HG03558 (cell line): ENCODE measurements around the gene GAL.
"Not testable (repeated sequence)": the region's sequence is repeated elsewhere in the genome, so short reads cannot be mapped to it uniquely, and the experiment has no call there.

Experiments used
- ATAC-seq: cut with Tn5 transposase; IDR thresholded peaks from one replicate; pipeline ENCODE4 v1.9.1; 2021; ENCODE audit warnings: moderate number of reproducible peaks; ENCODE audit not compliant: unreplicated experiment; ENCODE audit errors: extremely low read depth

Gene GAL, protein sequence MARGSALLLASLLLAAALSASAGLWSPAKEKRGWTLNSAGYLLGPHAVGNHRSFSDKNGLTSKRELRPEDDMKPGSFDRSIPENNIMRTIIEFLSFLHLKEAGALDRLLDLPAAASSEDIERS

DNA sequence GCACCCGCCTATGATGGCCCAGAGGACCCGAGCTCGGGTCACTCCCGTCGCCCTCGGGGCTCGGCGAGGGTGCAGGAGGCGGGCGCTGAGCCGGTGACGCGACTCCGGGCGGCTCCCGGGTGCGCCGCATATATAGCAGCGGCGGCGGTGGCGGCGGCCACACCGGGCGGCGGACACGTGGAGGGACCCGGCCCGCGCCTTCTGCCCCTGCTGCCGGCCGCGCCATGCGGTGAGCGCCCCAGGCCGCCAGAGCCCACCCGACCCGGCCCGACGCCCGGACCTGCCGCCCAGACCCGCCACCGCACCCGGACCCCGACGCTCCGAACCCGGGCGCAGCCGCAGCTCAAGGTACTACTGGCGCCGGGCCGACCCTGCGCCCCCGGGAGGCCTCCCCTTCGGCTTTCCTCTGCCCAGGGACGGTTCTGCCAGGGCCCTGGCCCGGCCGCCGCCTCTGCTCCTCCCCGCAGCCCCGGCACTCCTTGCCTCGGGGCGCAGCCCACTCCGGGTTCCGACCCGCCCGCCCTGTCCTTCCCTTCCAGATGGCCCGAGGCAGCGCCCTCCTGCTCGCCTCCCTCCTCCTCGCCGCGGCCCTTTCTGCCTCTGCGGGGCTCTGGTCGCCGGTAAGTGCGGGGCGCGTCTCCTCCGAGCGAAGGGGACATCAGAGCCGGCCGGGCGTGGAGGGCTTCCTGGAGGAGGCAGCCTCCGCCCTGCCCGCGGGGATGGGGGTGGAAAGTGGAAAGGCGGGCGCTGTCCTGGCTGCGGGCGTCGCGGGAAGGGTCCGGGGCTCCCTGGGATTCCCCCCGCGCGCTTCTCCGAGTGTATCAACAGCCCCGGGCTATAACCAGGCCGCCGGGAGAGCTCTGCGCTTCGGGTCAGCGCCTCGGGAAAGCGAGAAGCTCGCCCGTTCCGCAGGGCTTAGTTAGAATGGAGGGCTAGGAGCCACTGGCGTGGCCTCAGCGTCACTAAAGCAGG is at the start of gene GAL:
TSS of gene GAL (plus strand) at position 160 of the 972 bp plus-strand sequence. CDS start at position 540, 380 bp downstream.
- no peak for ATAC-seq

DNA sequence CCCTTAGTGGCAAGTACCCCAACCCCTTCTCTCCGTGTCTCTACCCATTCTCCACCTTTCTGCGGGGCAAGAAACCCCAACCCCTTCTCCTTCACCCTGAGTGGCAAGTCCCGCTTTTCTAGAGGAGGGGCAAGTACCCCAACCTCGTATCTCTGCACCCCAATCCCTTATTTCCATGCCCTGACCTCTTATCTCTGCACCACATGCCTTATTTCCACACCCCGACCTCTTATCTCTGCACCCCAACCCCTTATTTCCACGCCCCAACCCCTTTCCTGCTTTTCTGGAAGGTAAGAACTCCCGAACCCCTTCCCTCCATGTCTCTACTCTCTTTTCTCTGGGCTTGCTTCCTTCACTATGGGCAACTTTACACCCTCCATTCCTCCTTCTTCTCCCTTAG is 49.7 kb upstream of the GAL start:
- ATAC-seq: not testable (repeated sequence)

DNA sequence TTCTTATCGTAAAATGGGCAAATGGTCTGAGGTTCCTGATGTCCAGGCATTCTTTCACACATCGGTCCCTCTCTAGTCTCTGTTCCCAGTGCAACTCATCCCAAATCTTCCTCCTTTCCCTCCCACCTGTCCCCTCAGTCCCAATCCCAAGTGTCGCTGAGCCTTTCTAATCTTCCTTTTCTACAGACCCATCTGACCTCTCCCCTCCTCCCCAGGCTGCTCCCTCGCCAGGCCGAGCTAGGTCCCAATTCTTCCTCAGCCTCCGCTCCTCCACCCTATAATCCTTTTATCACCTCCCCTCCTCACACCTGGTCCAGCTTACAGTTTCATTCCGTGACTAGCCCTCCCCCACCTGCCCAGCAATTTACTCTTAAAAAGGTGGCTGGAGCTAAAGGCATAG is 49.2 kb upstream of the GAL start:
- ATAC-seq: not testable (repeated sequence)

DNA sequence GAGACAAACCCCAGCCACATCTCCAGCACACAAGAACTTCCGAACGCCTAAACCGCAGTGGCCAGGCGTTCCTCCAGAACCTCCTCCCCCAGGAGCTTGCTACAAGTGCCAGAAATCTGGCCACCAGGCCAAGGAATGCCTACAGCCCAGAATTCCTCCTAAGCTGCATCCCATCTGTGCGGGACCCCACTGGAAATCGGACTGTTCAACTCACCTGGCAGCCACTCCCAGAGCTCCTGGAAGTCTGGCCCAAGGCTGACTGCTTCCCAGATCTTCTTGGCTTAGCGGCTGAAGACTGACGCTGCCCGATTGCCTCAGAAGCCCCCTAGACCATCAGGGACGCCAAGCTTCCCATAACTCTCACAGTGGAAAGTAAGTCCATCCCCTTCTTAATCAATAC is 48.5 kb upstream of the GAL start:
- ATAC-seq: not testable (repeated sequence)

DNA sequence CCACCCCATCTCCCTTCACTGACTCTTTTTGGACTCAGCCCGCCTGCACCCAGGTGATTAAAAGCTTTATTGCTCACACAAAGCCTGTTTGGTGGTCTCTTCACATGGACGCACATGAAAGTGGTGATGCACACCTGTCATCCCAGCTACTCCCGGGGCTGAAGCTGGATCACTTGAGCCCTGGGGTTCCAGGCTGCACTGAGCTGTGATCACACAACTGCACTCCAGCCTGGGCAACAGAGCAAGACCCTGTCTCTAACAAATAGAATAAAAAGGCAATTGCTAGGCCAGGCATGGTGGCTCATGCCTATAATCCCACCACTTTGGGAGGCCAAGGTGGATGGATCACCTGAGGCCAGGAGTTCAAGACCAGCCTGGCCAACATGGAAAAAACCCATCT is 45.0 kb upstream of the GAL start:
- not testable (repeated sequence) for ATAC-seq

DNA sequence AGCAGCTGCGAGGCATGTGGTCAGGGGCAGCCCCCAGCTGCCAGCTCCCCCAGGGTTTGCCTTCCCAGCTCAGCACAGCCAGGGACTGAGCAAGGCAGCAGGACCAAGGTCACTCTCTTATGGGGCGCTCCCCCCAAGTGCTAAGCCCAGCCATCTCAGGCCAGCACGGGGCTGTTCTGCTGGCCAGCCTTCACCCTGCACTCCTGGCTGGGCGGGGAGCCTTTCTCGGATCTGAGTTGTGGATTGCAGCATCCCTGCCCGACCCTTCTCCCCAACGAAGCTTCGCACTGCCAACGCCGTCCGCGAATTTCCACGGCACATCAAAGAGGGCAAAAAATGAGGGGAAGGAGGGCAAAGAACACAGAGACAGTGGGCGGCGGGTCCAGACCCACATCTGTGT is 42.5 kb upstream of the GAL start:
- no peak for ATAC-seq

DNA sequence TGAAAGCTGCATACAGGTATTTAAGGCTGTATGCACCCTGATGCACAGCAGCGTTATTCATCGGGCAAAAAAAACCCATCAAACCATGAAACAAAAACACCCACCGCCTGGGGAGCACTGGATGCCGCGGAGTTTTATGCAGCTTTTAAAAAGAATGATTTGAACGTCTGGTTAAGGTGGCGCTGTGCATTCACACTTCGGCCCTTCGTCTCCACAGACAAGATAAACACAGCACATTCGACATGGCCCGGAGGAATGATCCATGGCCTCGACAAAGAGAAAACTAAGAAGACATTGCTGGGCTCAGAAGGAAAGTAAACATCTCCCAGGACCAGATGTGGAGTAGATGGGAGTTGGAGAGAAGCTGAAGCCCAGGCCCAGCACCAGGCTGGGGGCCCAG is 40.8 kb upstream of the GAL start:
- ATAC-seq: no peak

DNA sequence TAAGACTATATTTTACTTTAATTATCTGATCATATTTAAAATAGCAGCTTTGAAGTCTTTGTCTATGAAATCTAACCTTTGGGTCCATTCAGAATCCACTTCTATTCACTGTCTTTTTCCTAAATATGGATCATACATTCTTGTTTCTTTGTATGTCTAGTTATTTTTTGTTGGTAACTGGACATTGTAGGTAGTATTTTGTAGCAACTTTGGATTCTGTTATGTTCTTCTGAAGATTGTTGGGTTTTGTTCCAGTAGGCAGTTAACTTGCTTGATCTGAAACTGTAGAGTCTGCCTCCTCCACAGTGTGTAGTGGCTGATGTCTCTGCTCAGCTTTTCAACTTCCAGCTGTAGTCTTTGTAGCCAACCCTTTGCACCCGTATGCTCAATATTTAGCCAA is 37.5 kb upstream of the GAL start:
- no peak for ATAC-seq

DNA sequence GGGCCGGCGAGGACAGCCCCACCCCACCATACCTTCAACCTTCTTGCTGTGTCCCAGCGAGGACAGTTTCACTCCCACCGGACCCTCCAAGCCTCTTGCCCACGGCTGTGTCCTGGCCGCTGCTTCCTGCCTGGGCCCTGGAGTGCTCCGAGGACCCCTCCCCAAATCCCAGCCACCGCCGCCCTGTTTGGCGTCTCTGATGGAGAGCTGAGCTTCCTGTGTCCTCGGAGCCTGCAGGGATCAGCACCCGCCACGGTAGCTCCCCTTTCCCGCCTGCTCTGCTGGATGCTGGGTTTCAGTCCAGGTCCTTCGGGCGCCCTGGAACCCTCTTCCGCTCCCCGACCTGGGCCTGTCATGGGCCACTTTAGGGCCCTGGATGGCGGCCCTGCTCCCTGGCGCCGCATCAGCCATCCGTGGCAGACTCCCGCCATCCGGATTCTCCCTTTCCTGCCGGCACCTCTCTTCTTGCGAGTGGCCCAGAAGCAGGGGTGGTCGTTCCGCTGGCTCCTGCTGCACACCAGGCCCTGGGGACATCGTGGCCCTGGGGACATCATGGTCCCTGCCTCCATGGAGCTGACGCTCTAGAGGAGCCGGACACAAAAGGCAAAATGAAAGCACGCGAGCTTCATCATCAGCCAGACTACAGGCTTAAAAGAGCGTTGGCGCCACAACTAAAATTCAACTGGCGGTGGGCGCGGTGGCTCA is 34.3 kb upstream of the GAL start:
- ATAC-seq: no peak

DNA sequence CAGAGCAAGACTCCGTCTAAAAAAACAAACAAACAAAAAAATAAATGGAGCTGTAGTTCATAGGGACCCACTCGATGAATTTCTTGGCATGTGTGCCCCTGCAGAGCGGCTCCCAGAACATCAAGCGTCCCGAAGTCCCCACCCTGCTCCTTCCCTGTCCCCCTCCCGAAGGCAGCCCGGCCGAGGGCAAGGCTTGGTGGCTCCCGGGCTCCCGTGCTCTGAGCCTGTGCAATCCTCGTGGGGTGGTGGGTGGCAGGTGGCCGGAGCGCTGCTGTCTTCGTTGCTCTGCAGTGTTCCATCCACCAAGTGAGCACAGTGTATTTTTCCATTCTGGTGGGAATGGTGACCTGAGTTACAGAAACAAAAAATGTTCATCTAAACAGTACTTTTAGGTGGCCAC is 33.5 kb upstream of the GAL start:
- no peak for ATAC-seq

DNA sequence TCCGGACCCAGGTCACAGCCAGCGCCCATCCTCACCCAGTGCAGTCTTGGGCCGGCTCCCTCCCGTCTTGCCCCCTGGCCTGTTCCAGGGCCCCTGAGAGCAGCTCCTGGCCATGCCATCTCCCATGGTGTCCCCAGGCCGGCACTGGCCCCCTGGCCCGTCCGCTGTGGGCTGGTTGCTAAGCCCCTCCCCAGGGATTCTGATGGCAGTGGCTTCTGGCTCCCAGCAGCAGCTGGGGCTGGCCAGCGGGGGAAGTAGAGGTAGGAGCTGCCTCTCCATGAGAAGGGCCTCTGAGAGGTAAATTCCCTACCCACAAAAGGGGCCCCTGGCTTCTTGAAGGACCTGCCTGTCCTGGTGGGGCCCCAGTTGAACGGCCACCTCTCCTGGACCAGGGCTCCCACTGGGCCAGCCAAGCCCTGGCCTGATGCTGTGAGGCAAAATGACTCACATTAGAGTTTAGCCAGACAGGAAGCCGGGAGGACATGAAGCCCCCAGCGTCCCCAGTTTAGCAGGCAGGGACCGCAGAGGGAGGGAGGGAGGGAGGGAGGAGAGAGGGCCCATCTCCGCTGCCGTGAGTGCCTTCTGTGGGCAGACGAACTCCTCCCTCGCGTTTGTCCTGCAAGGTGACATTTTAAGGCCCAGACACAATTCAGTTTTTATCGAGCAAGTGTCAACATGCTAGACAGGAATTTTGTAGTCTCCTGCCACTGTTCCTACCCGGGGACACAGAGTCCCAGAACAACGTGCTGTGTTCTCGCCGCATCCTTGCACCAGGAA is 32.9 kb upstream of the GAL start:
- ATAC-seq: no peak

DNA sequence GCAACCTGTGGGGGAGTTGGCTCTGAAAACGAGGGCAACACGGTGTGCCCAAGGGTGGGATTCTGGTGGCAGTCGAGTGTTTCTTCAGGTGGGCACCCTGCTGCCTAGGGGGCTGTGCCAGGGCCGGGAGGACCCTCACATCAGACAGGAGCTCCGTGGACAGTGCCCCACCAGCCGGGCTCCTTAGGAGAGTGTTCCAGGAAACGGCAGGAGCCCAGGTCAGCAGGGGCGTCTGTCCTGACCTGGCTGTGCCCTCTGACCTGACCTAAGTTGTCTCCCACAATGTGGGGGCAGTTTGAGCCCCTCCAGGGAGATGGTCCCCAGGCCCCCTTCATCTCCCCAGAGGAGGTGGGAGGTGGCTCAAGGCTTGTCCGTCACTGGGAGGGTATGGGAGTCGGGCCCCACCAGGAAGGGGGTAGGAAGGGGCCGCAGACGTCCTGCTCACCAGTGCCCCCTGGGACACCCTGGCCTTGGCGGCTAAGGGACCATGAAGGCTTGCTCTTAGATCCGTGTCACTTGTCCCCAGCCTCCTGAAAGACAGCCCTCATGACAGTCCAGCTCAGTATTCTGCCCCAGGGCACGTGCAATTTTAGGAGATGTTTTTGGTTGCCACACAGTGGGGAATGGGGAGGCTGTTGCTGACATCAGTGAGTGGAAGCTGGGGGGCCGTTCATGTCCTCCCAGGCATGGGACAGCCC is 32.2 kb upstream of the GAL start:
- no peak for ATAC-seq

DNA sequence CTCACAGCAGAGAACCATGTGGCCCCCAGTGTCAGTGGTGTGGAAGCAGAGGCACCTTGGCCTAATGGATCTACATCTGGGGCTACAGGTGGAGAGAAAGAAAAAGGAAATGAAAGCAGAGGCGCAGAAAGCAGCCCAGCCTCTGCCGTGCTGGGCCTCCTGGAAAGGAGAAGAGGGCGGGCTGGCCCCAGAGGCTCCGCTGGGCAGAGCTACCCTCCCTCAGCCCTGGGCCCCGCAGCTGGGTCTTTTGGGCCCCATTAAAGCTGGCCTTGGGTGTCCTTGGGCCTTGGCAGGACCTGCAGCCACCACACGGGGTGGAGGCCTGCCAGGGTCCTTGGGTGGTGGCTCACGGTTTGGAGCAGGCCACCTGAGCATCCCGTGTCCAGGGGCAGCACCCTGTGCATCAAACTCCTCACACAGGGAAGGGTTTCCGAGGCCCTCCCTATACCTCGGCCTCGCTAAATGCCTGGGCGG is 31.6 kb upstream of the GAL start:
- ATAC-seq: no peak

DNA sequence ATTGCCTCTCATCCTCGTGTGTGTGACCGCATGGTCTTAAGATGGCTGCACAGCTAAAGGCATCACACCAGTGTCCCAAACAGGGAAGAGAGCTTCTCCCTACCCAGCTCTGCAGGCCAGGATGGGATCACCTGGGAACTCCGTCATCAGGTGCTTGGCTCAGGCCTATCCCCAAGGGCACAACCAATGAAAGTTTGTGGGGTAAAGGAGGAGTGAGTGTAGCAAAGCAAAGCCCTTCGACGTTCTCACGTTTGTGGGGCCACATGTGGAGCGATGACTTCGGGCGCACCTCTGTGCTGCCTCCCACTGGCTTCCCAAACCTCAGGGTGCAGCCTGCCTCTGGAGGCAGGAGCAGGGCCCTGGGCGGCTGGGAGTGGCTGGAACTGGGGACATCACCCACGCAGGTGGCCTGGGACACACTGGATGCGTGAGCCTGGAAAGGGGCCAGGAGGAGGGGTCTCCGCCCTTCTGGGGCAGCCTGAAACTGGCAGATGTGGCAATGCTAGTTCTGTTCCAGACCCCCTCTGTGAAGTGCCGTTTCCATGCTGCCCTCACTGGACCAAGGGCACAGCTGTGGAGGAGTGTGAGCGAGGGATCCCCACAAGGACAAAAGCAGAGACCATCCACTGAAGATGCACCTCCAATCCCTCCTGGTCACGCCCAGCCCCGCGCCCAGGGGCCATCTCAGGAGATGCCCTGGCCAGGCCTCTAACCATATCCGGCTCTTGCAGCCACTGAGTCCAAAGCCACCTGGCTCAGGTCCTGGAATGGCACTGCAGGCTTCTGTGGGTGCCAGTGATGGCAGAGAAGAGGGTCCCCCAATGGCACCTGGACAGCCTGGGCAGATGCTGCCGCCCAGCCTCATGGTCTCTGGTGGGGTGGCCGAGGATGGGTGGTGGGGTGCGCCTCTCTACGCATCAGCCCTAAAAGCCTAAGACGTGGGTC is 30.6 kb upstream of the GAL start:
- ATAC-seq: no peak

DNA sequence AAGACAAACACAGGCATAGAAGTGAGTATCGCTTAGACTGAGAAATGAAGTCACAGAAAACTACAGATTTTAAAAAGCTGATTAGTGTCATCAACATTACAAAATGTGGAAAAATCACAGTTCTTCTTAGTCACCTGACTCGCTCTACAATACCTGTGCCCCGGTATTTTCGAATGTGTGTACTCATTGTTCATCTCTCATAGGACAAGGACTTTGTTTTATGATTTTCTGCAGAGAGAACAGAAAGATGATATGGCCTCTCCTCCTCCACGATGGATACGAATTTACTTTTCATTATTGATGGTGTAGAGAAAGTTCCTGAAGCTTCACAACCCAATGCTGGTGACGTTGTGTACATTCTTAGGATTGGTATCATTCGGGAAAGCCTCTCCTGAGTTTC is 29.4 kb upstream of the GAL start:
- no peak for ATAC-seq

DNA sequence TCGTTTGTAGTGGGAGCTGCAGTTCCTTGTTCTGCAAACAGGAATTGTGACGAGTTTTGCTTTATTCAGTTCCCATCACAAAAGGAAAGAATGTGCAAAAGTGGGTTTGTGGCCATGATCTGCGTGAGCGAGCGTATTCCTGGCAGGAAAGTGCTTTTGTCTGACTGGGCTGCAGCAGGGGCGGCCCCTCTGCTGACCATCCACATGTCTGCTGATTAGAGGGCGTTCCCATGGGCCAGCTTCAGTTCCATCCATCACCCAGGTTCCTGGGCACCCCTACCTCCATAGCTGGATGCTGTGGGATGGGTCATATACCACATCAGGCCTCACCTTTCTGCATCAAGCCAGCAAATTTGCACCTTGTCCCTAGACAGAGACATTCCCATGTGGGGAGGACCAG is 28.9 kb upstream of the GAL start:
- ATAC-seq: no peak

DNA sequence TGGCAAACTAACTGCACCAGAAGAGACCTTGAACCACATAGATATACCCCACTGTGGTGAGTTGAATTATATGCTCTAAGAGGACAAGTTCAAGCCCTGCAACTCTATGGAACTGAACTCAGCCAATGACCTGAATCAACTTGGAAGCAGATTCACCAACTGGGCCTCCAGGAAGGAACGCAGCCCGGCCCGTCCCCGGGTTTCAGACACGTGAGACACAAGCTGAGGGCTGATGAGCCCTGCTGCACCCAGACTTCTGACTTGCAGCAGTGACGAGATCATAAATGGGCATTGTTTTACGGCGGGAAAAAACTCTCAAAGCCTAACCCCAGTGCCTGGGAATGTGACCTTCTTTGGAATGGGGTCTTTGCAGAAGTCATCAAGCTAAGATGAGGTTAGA is 28.5 kb upstream of the GAL start:
- ATAC-seq: no peak

DNA sequence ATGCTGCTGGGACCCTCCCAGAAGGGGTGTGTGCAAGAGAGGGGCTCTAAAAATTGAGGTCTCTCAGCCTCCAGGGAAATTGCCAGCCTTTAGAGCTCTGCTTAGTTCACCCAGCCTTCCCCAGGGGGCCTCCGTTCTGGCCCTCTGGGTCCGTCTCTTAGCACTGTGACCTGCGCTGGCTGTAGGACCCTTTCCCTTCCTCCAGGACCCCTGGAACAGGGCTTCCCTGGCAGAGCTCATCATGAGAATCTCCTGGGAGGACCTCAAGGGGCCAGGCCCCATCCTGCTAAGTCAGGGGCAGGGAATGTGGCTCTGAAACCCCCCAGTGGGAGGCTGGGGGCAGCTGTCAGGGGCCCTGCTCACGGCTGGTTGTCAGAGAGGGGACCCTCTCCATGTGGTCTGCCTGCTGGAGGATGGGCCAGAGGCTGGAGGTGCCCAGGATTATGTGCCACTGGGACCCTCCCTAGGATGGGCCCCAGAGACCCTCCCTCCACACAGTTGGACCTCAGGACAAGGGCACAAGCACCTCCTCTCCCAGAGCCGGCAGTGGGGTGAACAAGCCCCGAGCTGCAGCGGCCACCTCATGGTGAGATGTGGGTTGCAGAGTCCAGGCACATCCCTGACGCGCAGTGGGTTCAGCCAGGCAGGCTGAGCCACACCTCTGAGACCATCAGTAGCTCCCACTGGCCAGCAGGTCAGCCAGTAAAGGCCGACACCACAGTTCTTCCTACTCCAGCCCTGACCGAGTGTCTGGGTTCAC is 27.1 kb upstream of the GAL start:
- ATAC-seq: no peak
